ENCODE measurements around the gene SLC6A5. TPM values are rescaled to one million over a fixed set of nuclear protein-coding genes. Genes with fewer than 3 reads are reported as not detected.

Gene SLC6A5
- total RNA-seq, 2 experiments from 2014 or later = not detected

- no peak overlapping the region for H3K4me3 Mint-ChIP-seq
- Histone ChIP-seq H3K4me1 (ENCODE audit: insufficient read depth, low read length) (peaks cover 6% of the 10 kb centered on the region), H3K27me3 (ENCODE audit: control insufficient read depth in 1 of 2, insufficient read depth in 2 of 2, low read length in 2 of 2) (peaks cover 25 to 51% of the 10 kb centered on the region in 2 experiments), H3K27ac (ENCODE audit: low read depth in 1 of 2, low read length in 2 of 2) (no peak overlapping the region), H3K9me3 (ENCODE audit: control insufficient read depth in 1 of 2, insufficient read depth in 1 of 2, low read length in 2 of 2) (no peaks in the 10 kb centered on the region), H3K36me3 (ENCODE audit: insufficient read depth, low read length) (no peaks in the 10 kb centered on the region), H3K4me3 (ENCODE audit: low read length) (no peak overlapping the region)
- ATAC-seq (ENCODE audit: poor library complexity) (no peak), DNase-seq (no peak)
- no peak for TF ChIP-seq CTCF (IDR thresholded peaks at IDR 0.05)
- peaks cover 7% of the 10 kb centered on the region for H3K4me1 Mint-ChIP-seq (ENCODE audit: low read depth)
- POLR2A ChIA-PET = no interaction called here
- H3K27me3 Mint-ChIP-seq = peaks cover 92% of the 10 kb centered on the region
- intact Hi-C loops (cut with DNase I, micrococcal nuclease) = no loop called here
- CTCF ChIA-PET = no interaction called here
- no peaks in the 10 kb centered on the region for H3K36me3 Mint-ChIP-seq (ENCODE audit: low read depth)
- H3K9me3 Mint-ChIP-seq = no peaks in the 10 kb centered on the region
- no peak overlapping the region for H3K27ac Mint-ChIP-seq
Observed at GRCh38 chr11:20612416-20612815, 13.0 kb downstream of the SLC6A5 start.

- Mint-ChIP-seq H3K27ac (no peak overlapping the region), H3K27me3 (peaks cover 51% of the 10 kb centered on the region), H3K4me3 (no peak overlapping the region), H3K36me3 (ENCODE audit: low read depth) (no peaks in the 10 kb centered on the region), H3K4me1 (ENCODE audit: low read depth) (no peaks in the 10 kb centered on the region), H3K9me3 (no peaks in the 10 kb centered on the region)
- H3K36me3 ChIP-seq (ENCODE audit: insufficient read depth, low read length) = no peaks in the 10 kb centered on the region
- H3K27ac ChIP-seq (ENCODE audit: low read depth in 1 of 2, low read length in 2 of 2) = no peak overlapping the region
- ChIA-PET POLR2A (no interaction called here), CTCF (no interaction called here)
- no peak for TF ChIP-seq CTCF (IDR thresholded peaks at IDR 0.05)
- intact Hi-C loops (cut with DNase I, micrococcal nuclease) = no loop called here
- H3K4me1 ChIP-seq (ENCODE audit: insufficient read depth, low read length) = no peaks in the 10 kb centered on the region
- DNase-seq = no peak
- H3K27me3 ChIP-seq (ENCODE audit: control insufficient read depth in 1 of 2, insufficient read depth in 2 of 2, low read length in 2 of 2) = peaks cover 9 to 22% of the 10 kb centered on the region in 2 experiments
- H3K4me3 ChIP-seq (ENCODE audit: low read length) = no peak overlapping the region
- H3K9me3 ChIP-seq (ENCODE audit: control insufficient read depth in 1 of 2, insufficient read depth in 1 of 2, low read length in 2 of 2) = no peaks in the 10 kb centered on the region
- ATAC-seq (ENCODE audit: poor library complexity) = no peak
Observed at GRCh38 chr11:20616920-20617319, 17.5 kb downstream of the SLC6A5 start.

- no peak overlapping the region for H3K4me3 Mint-ChIP-seq
- ChIA-PET POLR2A (no interaction called here), CTCF (no interaction called here)
- no peak overlapping the region for H3K27ac Mint-ChIP-seq
- no peaks in the 10 kb centered on the region for H3K9me3 Mint-ChIP-seq
- intact Hi-C loops (cut with DNase I, micrococcal nuclease) = no loop called here
- no peak overlapping the region for H3K4me3 ChIP-seq (ENCODE audit: low read length)
- peaks cover 46% of the 10 kb centered on the region for H3K27me3 Mint-ChIP-seq
- DNase-seq (no peak), ATAC-seq (ENCODE audit: poor library complexity) (no peak)
- no peaks in the 10 kb centered on the region for H3K4me1 Mint-ChIP-seq (ENCODE audit: low read depth)
- no peaks in the 10 kb centered on the region for H3K36me3 ChIP-seq (ENCODE audit: insufficient read depth, low read length)
- peaks cover 9 to 22% of the 10 kb centered on the region in 2 experiments for H3K27me3 ChIP-seq (ENCODE audit: control insufficient read depth in 1 of 2, insufficient read depth in 2 of 2, low read length in 2 of 2)
- no peak for TF ChIP-seq CTCF (IDR thresholded peaks at IDR 0.05)
- no peaks in the 10 kb centered on the region for H3K36me3 Mint-ChIP-seq (ENCODE audit: low read depth)
- H3K27ac ChIP-seq (ENCODE audit: low read depth in 1 of 2, low read length in 2 of 2) = no peak overlapping the region
- no peaks in the 10 kb centered on the region for H3K4me1 ChIP-seq (ENCODE audit: insufficient read depth, low read length)
- no peaks in the 10 kb centered on the region for H3K9me3 ChIP-seq (ENCODE audit: control insufficient read depth in 1 of 2, insufficient read depth in 1 of 2, low read length in 2 of 2)
Observed at GRCh38 chr11:20617346-20618005, 18.1 kb downstream of the SLC6A5 start.
